Mesenchymal stem cell (in vitro differentiated cells and primary cell): ENCODE measurements around the gene TRIM37.
"Not testable (repeated sequence)": the region's sequence is repeated elsewhere in the genome, so short reads cannot be mapped to it uniquely, and the experiment has no call there.

ENCODE experiments used
- DNase-seq: peaks from one replicate; pipeline ENCODE4 v3.0.0-alpha.2; 2013
- H2AFZ ChIP-seq: one replicate; pipeline ENCODE4 v1.6.1; 2013; ENCODE audit warnings: low read depth, mild to moderate bottlenecking, control low read depth, inconsistent platforms, low read length, moderate library complexity
- H2AK5ac ChIP-seq: 2 replicates; pipeline ENCODE4 v1.6.1; 2013; ENCODE audit warnings: low read length, moderate library complexity, mild to moderate bottlenecking, inconsistent platforms; ENCODE audit not compliant: severe bottlenecking
- H2BK120ac ChIP-seq: one replicate; pipeline ENCODE4 v1.6.1; 2013; ENCODE audit warnings: low read depth, mild to moderate bottlenecking, inconsistent platforms, low read length, moderate library complexity
- H2BK12ac ChIP-seq, 2 experiments: one replicate each; pipeline ENCODE4 v1.6.1; 2013; ENCODE audit warnings: inconsistent platforms in 2 of 2, low read length in 2 of 2, mild to moderate bottlenecking in 2 of 2, moderate library complexity in 2 of 2, control low read depth in 1 of 2
- H2BK15ac ChIP-seq: one replicate; pipeline ENCODE4 v1.6.1; 2013; ENCODE audit warnings: mild to moderate bottlenecking, low read depth, inconsistent platforms; ENCODE audit not compliant: poor library complexity, severe bottlenecking
- H2BK5ac ChIP-seq: 2 replicates; pipeline ENCODE4 v1.6.1; 2013; ENCODE audit warnings: low read depth, mild to moderate bottlenecking, low read length, control low read depth, inconsistent platforms; ENCODE audit not compliant: poor library complexity, severe bottlenecking
- H3K14ac ChIP-seq, 2 experiments: one replicate each; pipeline ENCODE4 v1.6.1; 2013; ENCODE audit warnings: inconsistent platforms in 2 of 2, low read length in 2 of 2, control low read depth in 1 of 2, mild to moderate bottlenecking in 1 of 2, moderate library complexity in 1 of 2
- H3K18ac ChIP-seq, 2 experiments: one replicate each; pipeline ENCODE4 v1.6.1; 2013; ENCODE audit warnings: inconsistent platforms in 2 of 2, low read length in 2 of 2, control low read depth in 1 of 2, low read depth in 1 of 2, mild to moderate bottlenecking in 1 of 2
- H3K23ac ChIP-seq, 2 experiments: one replicate each; pipeline ENCODE4 v1.6.1; 2013; ENCODE audit warnings: inconsistent platforms in 2 of 2, low read length in 2 of 2, mild to moderate bottlenecking in 2 of 2, moderate library complexity in 2 of 2, control low read depth in 1 of 2
- H3K27ac ChIP-seq: 2 replicates; pipeline ENCODE4 v1.5.1; 2013; ENCODE audit warnings: mild to moderate bottlenecking, moderate library complexity, low read length, control low read depth, inconsistent platforms; ENCODE audit not compliant: poor library complexity, severe bottlenecking
- H3K27me3 ChIP-seq, 2 experiments: 2 replicates each; pipeline versions ENCODE4 v1.6.1 to v1.7.0; 2013; ENCODE audit warnings: low read length in 2 of 2, mild to moderate bottlenecking in 2 of 2, moderate library complexity in 2 of 2, control low read depth in 1 of 2, inconsistent platforms in 1 of 2; ENCODE audit not compliant: control insufficient read depth in 1 of 2, insufficient read depth in 1 of 2
- H3K36me3 ChIP-seq, 2 experiments: 2 replicates each; pipeline versions ENCODE4 v1.6.1 to v1.7.0; 2013; ENCODE audit warnings: low read length in 2 of 2, control low read depth in 1 of 2, inconsistent platforms in 1 of 2, low read depth in 1 of 2, mild to moderate bottlenecking in 1 of 2; ENCODE audit not compliant: insufficient read depth in 2 of 2, control insufficient read depth in 1 of 2
- H3K4ac ChIP-seq, 2 experiments: one replicate each; pipeline ENCODE4 v1.6.1; 2013; ENCODE audit warnings: inconsistent platforms in 2 of 2, low read length in 2 of 2, mild to moderate bottlenecking in 2 of 2, moderate library complexity in 2 of 2, control low read depth in 1 of 2, low read depth in 1 of 2
- H3K4me1 ChIP-seq: 2 replicates; pipeline ENCODE4 v1.6.1; 2013; ENCODE audit warnings: low read depth, low read length, control low read depth; ENCODE audit not compliant: control insufficient read depth, insufficient read depth
- H3K4me2 ChIP-seq: 2 replicates; pipeline ENCODE4 v1.6.1; 2013; ENCODE audit warnings: low read length, mild to moderate bottlenecking, inconsistent platforms; ENCODE audit not compliant: poor library complexity, severe bottlenecking
- H3K4me3 ChIP-seq, 2 experiments: 2 replicates each; pipeline versions ENCODE4 v1.5.1 to v1.7.0; 2013; ENCODE audit warnings: low read length in 2 of 2, mild to moderate bottlenecking in 2 of 2, control low read depth in 1 of 2, low read depth in 1 of 2; ENCODE audit not compliant: insufficient read depth in 1 of 2
- H3K79me1 ChIP-seq: replicated peaks from 2 replicates; pipeline ENCODE4 v1.6.1; 2013; ENCODE audit warnings: mild to moderate bottlenecking, control low read depth, low read length, inconsistent platforms; ENCODE audit not compliant: poor library complexity, severe bottlenecking
- H3K9ac ChIP-seq: 2 replicates; pipeline ENCODE4 v1.7.0; 2013; ENCODE audit warnings: mild to moderate bottlenecking, low read length, moderate library complexity
- H3K9me3 ChIP-seq: 2 replicates; pipeline ENCODE4 v1.7.0; 2013; ENCODE audit warnings: mild to moderate bottlenecking, low read length; ENCODE audit not compliant: control insufficient read depth
- H4K8ac ChIP-seq: one replicate; pipeline ENCODE4 v1.6.1; 2013; ENCODE audit warnings: inconsistent platforms, mild to moderate bottlenecking, low read length, moderate library complexity
- H4K91ac ChIP-seq: one replicate; pipeline ENCODE4 v1.6.1; 2013; ENCODE audit warnings: mild to moderate bottlenecking, low read length, inconsistent platforms
- WGBS: methylation state at CpG from one replicate; pipeline ENCODE4 v1.1.7; 2013; ENCODE audit warnings: mixed read lengths; 5-methylcytosine and 5-hydroxymethylcytosine counted together

The TRIM37 gene

DNA sequence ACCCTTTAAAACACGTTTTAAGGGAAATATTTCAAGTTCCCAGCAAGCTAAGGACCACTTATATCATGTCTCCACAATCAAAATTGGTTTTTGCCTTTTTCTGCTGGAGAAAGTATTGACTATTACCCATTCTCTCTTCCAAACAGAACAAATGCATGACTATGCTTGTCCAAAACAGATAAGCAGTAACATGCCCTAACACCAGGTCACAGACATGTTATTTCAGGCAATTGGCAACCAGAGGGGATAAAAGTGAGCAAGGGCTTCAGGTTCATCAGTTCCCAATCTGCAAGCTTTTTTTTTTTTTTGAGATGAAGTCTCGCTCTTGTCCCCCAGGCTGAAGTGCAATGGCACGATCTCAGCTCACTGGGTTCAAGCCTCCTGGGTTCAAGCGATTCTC, 33.3 kb upstream of the TRIM37 start:
- no peak for DNase-seq
- Histone ChIP-seq H3K9me3 (no peaks in the 10 kb centered on the region), H2BK12ac (no peak overlapping the region), H3K23ac (no peak overlapping the region), H3K79me1 (peaks cover 6% of the 10 kb centered on the region), H3K4me3 (no peak overlapping the region), H3K27ac (no peak overlapping the region), H2BK120ac (no peak overlapping the region), H2AFZ (no peak overlapping the region), H3K9ac (no peak overlapping the region), H2BK15ac (no peak overlapping the region), H3K4me2 (no peak overlapping the region), H3K14ac (no peak overlapping the region), H3K4ac (no peak overlapping the region), H4K91ac (no peak overlapping the region), H4K8ac (no peak overlapping the region), H2BK5ac (no peak overlapping the region), H3K36me3 (no peaks in the 10 kb centered on the region), H3K27me3 (no peaks in the 10 kb centered on the region), H2AK5ac (no peak overlapping the region), H3K18ac (no peak overlapping the region), H3K4me1 (no peaks in the 10 kb centered on the region)
- over 99% methylated on average over 4 of the region's 4 CpGs for WGBS

- not testable (repeated sequence) for H3K27ac ChIP-seq, H2AK5ac ChIP-seq, H3K14ac ChIP-seq, H3K18ac ChIP-seq, H3K9ac ChIP-seq, H4K91ac ChIP-seq, H2AFZ ChIP-seq, H3K4ac ChIP-seq, H3K79me1 ChIP-seq, H3K4me3 ChIP-seq, H3K4me2 ChIP-seq, H2BK120ac ChIP-seq, H3K4me1 ChIP-seq, H2BK5ac ChIP-seq, H3K9me3 ChIP-seq, H3K36me3 ChIP-seq, H3K23ac ChIP-seq, H4K8ac ChIP-seq, H3K27me3 ChIP-seq, DNase-seq, H2BK15ac ChIP-seq, H2BK12ac ChIP-seq
- WGBS, result 98% methylated on average over 6 of the region's 10 CpGs
Measured at GRCh38 chr17:59138339-59138738, 31.7 kb upstream of the TRIM37 start.

GRCh38 chr17:59131131-59131530, 24.5 kb upstream of the TRIM37 start:
- Histone ChIP-seq H3K4me2 (no peak overlapping the region), H3K79me1 (peaks cover 12% of the 10 kb centered on the region), H4K91ac (no peak overlapping the region), H3K27ac (no peak overlapping the region), H2BK12ac (no peak overlapping the region), H3K4me1 (peaks cover 2% of the 10 kb centered on the region), H3K9me3 (no peaks in the 10 kb centered on the region), H2AK5ac (no peak overlapping the region), H3K4me3 (no peak overlapping the region), H3K18ac (no peak overlapping the region), H3K9ac (peak overlapping the region; percentile 72), H2BK120ac (no peak overlapping the region), H2BK15ac (no peak overlapping the region), H3K4ac (no peak overlapping the region), H3K23ac (no peak overlapping the region), H3K27me3 (no peaks in the 10 kb centered on the region), H3K36me3 (peaks cover 3 to 7% of the 10 kb centered on the region in 2 experiments), H2BK5ac (no peak overlapping the region), H3K14ac (no peak overlapping the region), H2AFZ (no peak overlapping the region), H4K8ac (no peak overlapping the region)
- no CpG with 5 or more reads among the region's 1 CpG for WGBS
- DNase-seq, result no peak

GRCh38 chr17:59129814-59130213, 23.1 kb upstream of the TRIM37 start:
- H3K4me2 ChIP-seq, result no peak overlapping the region

More at GRCh38 chr17:59129814-59130213, 23.1 kb upstream of the TRIM37 start:
- Histone ChIP-seq H2BK15ac (no peak overlapping the region), H3K14ac (no peak overlapping the region), H3K18ac (no peak overlapping the region), H2BK5ac (no peak overlapping the region), H3K23ac (no peak overlapping the region), H3K79me1 (peaks cover 12% of the 10 kb centered on the region), H3K4me3 (no peak overlapping the region), H2BK120ac (no peak overlapping the region), H3K4me1 (peaks cover 2% of the 10 kb centered on the region), H2AFZ (no peak overlapping the region), H2BK12ac (no peak overlapping the region), H2AK5ac (no peak overlapping the region), H3K4ac (no peak overlapping the region), H3K27ac (no peak overlapping the region), H3K27me3 (no peaks in the 10 kb centered on the region), H4K8ac (no peak overlapping the region), H4K91ac (no peak overlapping the region), H3K36me3 (peaks cover 3 to 7% of the 10 kb centered on the region in 2 experiments), H3K9me3 (no peaks in the 10 kb centered on the region), H3K9ac (no peak overlapping the region)
- no CpG with 5 or more reads among the region's 2 CpGs for WGBS
- DNase-seq, result no peak
